Esophagus muscularis mucosa (tissue), 3 donors: ENCODE data around the gene DIPK1B.

ENCODE experiments used
- CTCF ChIP-seq, 3 experiments: fragments of 200-600 bp in 2 of 3; fragments of 450-650 bp in 1 of 3; sonication (generic) in 2 of 3; IDR thresholded peaks; one replicate each; pipeline ENCODE4 v1.5.1; 2017 to 2019; ENCODE audit warnings: antibody characterized with exemption in 3 of 3, mild to moderate bottlenecking in 2 of 3, moderate library complexity in 1 of 3
- POLR2AphosphoS5 ChIP-seq, 2 donors: sonication (generic); formaldehyde crosslinking; IDR thresholded peaks; one replicate each; pipeline ENCODE4 v1.6.1; 2017; ENCODE audit warnings: antibody characterized with exemption in 2 of 2

- TF ChIP-seq CTCF (IDR thresholded peaks at IDR 0.05), result no peak
- TF ChIP-seq POLR2AphosphoS5 (IDR thresholded peaks at IDR 0.05), result peak in 1 of 2 donors; percentile 46
These were observed 37.5 kb upstream of the DIPK1B start for GRCh38 chr9:136674786-136675349.
